CD4-positive, alpha-beta T cell treated with Interleukin-4 for 1 hour (primary cell): Measurements from ENCODE around the gene FGGY.
"Not testable (repeated sequence)": the region's sequence is repeated elsewhere in the genome, so short reads cannot be mapped to it uniquely, and the experiment has no call there.

ENCODE experiments used
- DNase-seq, 2 donors: peaks; one replicate each; pipeline ENCODE4 v3.0.0-alpha.2; 2020 to 2022

Gene FGGY

DNA sequence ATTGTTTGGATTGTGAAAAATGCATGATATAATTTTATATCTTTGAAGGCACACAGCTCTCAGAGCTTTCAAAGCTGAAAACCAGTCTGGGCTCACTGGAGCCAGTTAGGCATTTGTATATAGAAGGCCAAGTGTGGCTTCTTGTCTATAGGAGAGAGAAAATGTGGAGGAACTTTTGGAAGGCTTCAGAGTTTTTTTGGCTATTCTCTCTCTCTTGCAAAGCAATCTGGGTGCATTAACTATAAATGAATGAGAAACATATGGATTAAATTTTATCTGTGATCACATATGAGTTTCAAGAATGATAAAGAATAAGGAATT, 301.2 kb downstream of the FGGY start:
- DNase-seq = no peak

DNA sequence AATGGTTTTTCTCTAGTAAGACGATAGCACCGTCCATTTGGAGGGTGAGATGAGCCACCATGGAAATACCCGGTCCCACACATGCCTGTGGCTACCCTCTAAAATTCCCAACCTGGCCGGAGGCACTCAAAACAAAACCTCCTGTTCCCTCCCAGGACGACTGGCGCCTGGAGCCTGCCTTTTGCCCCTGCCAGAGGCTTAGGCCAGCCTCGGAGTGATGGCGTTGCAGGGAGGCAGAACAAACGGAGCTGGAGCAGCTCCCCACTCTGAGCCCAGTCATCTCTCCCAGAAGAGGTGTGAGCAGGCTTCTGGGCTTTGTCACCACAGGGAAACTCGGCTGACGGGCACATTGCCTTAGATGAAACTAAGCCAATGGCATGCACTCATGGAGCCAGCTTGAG, 304.1 kb downstream of the FGGY start:
- DNase-seq = no peak

DNA sequence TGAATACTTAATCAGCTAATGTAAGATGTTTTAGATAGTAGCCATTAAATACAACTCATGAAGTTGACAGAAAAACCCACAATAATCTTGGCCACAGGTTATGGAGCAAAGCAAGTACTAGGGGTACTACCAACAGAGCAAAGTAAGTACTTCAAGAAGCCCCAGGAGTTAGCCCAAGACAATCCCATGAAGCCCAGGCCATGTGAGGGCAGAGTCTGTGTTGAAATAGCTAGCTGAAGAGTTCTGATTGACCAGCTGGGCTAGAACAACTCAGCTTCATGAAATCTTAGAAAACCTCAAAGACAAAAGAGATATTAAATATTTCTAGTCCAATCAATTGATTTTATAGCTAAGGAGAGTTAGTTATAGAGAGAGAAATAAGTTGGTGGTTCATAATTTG, 304.9 kb downstream of the FGGY start:
- no peak for DNase-seq

DNA sequence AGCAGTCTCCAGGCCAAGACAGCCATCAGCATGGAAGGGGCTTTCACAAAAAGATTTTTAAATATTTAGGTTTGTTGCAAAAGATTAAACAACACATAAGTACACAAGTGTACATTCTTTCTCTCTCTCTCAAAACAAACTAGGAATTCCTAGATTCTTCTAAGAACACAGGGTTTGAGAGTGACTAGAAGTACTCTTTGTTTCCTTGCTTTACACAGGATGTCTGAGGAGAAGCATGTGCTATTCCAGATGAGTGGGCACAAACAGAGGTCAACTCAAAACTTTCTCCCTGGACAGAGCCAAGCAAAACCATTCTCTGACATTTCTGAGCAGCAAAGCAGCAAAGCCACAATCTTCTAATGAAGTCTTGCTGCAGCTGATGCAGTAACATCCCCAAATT, 307.3 kb downstream of the FGGY start:
- DNase-seq = no peak

DNA sequence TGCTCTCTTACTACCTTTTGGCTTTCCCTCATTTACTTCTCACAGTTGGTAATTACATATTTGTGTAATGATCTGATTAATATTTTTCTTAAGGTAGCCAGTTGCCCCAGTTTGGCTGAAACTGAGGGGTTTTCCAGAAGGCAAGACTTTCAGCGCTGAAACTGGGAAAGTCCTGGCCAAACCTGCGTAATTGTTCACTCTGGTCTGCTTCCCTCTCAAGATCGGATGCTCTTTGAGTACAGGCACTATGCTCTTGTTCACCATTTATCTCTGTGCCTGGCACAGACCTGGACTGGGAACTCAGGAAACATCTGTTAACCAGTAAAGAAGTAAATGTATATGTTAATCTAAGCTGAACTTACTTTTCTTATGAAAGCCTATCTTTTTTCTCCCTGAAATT, 308.3 kb downstream of the FGGY start:
- DNase-seq = no peak

DNA sequence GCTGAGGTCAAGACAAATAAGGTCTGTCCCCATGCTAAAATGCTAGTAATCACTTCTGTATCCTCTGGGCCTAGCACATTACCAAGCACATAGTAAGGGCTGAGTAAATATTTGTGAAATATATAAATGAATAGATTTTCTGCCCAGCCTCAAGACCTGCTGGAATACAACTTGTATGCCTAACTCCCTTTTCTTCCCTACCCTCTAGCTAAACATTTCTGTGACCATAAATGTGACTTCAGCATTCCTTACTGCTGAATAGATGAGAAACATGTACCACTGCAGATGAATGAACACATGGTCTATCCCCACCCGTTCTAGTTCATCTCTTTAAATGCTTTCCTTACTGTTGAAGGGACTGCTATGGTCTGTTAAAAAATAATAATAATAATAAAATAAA, 308.9 kb downstream of the FGGY start:
- DNase-seq = no peak

DNA sequence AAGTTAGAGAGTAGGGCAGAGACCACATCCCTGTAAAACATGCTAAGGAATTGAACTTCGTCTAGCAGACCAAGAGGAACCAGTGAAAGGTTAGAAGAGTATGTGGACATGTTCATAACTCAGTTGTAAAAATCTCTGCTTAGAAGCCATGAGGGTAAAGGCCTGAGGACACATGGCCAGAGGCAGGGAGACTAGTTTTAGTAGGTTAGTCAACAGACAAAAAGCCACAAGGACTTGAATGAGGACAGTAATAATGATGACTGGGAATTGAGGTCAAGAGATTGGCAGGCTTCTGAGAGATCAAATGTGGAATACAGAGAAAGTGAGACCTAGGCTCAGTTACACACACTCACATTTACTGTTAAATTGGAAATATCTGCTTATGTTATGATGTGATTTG, 312.4 kb downstream of the FGGY start:
- no peak for DNase-seq

DNA sequence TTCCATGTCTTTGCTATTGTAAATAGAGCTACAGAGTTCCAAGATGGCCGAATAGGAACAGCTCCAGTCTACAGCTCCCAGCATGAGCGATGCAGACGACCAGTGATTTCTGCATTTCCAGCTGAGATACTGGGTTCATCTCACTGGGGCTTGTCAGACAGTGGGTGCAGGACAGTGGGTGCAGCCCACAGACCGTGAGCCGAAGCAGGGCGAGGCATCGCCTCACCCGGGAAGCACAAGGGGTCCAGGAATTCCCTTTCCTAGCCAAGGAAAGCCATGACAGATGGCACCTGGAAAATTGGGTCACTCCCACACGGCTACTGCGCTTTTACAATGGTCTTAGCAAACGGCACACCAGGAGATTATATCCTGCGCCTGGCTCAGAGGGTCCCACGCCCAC, 313.6 kb downstream of the FGGY start:
- not testable (repeated sequence) for DNase-seq

DNA sequence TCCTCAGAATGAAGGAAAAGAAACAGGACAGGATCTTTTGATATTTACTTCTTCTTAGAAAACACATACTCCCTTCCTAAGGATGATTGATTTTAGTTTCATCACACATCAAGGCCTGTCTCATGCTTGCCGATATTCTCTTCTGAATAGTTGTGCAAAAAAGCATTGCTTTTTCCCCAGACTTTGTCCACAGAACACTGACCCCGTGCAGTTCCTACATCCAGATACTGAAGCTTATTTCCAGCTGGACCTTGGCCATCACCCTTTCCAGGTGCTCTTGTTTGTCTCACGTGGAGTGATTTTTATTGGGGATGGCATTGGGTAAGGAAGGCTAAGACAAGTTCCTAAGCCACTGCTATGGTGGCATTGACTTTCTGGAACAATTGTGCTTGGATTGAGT, 320.5 kb downstream of the FGGY start:
- no peak for DNase-seq

DNA sequence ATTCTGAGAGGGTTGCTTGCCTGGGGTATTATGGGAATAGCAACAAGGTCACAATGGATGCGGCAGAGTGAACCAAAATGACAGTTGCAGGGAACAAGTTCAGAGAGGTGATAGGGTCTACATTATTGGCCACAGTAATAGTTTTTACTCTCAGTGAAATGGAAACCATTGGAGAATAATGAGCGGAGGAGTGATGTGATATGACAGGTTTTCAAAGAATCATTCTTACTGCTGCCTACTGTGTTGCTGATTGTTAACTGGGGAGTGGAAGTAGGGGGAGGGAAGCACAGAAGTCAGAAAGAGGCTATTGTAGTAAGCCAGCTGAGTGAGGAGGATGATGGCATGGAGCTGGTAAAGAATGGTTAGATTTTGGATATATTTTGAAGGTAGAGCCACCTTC, 322.7 kb downstream of the FGGY start:
- DNase-seq = no peak

DNA sequence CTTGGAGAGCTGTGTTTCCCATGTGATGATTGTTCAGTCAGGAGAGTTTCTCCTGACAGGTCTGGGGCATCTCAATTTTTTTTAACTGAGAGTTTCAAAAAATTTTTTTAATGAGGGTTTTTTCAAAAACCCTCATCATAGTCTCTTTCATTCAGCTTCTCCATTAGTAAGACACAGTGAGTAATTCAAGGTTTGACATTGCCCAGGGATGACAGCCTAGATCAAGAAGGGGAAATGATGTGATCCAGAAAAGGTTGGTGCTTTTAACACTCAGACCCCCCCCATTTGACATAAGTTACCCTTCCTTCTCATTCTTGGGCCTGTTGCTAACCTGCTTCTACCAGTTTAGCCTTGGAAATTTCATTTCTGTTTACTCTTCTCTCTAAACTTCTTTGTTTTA, 328.5 kb downstream of the FGGY start:
- no peak for DNase-seq

DNA sequence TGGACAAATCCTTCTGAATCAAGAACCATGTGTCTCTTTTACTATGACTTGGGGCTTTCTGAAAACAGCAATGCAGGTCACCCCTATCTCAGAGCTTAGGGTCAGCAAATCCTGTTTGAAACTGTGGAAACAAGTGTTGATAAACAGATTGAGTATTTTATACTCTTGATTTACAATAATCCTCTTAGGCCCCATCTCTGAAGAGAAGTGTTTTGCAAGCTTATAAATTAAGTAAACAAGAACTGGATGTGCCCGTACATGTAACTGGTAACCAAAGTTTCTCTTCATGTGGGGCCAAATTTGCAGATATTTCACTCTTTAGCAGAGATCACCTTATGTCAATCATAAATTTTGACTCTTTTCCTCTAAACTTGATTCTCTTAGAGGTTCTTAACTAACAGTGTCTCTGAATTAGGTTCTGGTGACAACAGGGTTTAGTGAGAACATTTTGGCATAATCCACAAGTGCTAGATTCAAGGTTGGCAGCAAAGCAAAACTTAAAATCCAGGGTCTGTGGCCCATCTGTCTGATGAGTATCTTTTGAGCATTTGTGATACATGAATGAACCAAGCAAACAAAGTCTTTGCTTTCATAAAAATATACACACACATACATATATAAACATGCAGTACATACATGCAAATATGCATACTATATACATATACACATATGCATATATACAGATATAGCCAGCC, 334.8 kb downstream of the FGGY start:
- no peak for DNase-seq

DNA sequence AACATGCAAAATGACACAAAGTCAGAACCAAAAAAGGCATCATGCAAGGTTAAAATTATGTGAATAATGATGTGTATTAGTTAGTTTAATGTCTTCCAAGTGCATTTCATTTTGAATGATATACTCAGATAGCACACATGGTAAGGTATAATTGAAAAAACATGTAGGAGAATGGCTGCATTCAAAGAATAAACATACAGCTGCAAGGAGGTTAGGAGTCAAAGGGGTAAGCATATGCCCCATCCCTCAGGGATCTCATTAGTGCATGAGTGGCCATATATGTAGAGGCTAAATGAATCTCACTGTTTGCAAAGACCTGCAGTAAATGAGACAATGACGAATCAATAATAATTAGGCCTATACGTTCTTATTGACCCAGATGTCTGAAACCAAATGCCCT, 338.2 kb downstream of the FGGY start:
- no peak for DNase-seq

DNA sequence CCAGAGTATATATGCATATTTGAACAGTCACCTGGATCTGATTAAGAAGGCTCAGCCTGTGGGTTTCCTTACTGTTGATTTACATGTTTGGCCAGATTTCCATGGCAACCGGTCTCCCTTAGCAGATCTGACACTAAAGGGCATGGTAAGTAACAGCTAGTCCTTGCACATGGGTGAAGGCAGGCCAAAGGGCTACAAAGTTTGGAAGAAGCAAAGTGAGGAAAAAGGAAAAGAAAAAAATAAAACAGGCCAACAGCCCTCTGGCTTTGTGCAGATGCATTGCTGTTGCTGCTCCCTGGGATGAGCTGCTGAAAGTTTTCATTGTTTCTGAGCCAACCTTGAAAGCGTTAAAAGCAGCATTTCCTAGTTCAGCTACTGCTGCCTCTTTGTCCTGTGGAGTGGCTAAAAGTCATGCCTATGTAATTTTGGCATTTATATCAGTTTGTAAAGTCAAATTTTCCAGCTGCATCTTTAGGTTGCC, 341.4 kb downstream of the FGGY start:
- no peak for DNase-seq

DNA sequence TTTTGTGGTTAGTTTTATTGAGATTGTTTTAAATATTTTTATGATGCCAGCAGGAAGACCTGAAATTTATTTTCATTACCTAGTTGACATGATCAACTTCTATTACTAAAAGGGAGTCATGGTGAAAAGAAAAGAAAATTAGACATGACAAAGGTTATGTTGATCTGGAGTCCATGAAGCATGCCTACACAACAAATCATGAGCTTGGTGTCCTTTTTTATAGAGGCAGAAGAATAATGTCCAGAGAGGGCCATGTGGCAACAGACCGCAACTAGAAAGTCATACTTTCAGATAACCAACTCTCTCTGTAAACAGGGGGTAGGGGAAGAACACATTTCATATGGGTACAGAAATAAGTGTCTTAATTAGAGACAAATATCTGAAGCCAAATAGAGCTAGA, 342.4 kb downstream of the FGGY start:
- no peak for DNase-seq

DNA sequence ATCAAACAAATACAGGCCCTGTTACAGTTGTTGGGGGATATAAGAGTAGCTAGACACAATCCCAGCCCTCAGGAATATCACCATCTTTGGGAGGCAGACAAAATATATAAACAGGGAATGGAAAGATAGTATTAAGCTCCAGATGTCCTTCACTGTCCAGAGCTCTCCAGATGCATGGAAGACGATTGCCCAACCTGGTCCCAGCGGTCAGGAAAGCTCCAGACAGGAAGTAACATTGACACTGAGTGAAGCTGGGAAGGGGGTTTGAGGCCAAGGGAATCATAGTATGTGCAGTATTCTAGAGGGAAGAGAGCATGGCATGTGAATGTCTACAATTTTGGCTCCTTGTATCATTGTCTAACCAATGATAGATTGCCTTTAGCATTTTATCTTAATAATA, 344.0 kb downstream of the FGGY start:
- DNase-seq = no peak

DNA sequence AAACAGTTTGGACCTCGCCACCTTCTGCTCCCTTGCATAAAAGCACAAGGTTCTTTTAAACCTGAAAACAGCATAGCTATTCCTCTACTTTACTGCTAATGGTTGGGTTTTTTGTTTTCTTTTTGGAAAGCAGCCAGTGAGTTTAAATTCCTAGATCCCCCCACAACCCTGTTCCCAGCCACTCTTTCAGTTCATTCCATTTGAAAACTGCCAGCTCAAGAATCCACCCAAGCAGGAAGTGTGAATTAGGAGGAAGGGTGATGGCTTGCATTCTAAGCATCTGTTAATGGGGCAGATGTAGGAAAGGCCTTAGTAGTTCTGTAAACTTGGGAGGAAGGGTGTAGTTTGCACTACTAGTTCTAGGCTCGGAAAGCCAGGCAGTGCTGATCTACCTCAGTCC, 344.9 kb downstream of the FGGY start:
- no peak for DNase-seq

DNA sequence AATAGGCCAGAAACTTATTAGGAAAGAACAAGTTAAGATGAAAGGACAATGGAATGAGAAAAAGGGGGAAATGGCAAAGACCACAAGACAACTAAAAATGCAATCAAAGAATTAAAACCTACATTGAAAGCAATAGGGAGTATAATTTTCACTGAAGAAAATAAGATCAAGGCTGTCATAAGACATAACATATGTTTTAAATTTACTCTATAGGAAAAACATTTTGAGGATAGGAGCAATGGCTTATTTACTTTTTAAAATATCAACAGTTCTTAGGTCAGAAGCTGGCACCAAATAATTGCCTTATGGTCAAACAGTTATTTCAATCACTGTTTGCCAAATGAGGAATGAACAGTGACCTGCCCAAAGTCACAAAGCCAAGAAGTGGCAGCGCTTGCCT, 346.6 kb downstream of the FGGY start:
- no peak for DNase-seq

DNA sequence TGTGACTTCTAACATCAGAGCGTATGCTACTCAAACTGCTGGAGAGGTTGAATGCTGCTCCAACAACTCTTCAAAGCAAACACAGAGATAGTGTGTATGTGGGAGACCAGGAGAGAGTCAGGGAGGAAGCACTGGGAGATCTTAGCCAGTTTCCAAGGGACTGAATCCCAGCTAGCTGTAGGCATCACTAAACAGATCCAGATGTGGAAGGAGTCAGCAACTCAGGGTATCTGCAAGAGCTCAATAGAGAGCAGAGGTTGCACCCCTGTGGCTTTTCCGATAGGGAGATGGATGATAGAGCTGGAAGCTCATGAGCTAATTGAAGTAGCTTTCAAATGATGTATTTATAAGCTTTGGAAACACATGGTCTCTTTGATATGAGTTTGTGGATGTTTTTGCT, 349.0 kb downstream of the FGGY start:
- DNase-seq = no peak

DNA sequence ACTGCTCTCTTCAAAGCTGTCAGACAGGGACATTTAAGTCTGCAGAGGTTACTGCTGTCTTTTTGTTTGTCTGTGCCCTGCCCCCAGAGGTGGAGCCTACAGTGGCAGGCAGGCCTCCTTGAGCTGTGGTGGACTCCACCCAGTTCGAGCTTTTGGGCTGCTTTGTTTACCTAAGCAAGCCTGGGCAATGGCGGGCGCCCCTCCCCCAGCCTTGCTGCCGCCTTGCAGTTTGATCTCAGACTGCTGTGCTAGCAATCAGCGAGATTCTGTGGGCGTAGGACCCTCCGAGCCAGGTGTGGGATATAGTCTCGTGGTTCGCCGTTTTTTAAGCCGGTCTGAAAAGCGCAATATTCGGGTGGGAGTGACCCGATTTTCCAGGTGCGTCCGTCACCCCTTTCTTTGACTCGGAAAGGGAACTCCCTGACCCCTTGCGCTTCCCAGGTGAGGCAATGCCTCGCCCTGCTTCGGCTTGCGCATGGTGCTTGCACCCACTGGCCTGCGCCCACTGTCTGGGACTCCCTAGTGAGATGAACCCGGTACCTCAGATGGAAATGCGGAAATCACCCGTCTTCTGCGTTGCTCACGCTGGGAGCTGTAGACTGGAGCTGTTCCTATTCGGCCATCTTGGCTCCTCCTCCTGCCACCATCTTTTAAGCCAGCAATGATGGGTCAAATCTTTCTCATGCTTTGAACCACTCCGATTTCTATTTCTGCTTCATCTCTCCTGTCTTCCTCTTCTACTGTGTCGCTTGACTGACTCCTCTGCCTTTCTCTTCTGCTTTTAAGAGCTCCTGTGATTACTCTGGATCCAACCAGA, 356.5 kb downstream of the FGGY start:
- DNase-seq = not testable (repeated sequence)

DNA sequence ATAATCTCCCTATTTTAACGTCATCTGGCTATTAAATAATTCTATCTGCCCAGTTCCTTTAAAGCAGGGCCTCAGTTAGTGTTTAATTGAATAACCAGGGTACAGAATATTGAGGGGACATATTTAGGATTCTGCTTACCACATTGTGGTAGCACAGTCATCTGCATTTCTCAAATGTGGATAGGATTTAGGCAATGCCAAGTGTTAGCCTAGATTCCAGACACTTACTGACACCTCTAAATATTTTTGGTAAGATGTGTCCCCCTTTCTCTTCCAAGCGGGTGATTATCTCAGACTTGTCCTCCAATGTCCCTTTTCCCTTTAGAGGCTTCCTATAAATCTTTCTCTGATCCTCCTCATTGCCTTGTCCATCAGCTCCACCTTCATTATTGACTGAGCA, 357.1 kb downstream of the FGGY start:
- DNase-seq = no peak

DNA sequence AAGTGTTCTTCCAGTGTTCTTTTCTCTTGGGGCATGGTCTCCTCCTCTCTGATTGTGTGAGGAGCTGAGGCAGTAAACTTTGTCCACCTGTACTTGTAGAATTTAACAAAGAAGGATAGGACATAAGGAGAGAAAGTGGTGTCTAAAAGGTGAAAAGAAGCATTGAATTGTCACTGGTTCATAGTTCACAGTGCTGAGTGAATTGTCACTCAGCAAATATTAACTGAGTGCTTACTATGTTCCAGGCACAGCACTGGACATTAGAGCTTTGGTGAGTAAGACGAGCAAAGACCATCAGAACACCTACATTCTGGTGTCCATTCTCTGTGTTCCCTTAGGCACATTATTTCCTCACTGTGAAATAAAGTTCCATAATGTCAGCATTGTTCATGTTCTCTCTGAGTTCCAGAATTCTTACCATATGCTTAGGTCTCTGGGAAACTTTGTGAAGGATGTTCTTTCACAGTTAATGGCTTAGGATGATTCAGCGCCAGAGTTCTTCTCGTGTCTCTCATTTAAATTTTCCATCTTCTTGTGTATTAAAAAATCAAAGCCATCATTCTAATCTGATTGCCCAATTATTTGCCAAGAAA, 361.1 kb downstream of the FGGY start:
- no peak for DNase-seq

DNA sequence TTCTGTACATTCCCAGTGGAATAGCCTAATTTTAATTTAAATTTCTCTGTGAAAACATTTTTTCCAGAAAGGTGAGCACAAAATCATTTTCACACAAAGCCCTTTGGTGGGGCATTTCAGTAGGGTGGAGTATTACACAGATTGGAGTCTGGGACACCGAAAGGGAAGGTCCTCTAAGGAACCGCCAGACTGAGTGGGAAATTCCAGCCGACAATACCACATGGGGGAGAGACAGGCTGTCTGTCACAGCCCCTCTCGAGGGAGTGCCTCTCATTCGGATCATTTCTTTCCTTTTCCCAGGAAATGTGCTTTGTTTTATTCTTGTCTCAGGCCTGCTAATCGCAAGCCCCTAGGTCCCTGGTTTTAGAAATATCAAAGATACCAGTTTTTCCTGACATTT, 367.3 kb downstream of the FGGY start:
- DNase-seq = no peak

DNA sequence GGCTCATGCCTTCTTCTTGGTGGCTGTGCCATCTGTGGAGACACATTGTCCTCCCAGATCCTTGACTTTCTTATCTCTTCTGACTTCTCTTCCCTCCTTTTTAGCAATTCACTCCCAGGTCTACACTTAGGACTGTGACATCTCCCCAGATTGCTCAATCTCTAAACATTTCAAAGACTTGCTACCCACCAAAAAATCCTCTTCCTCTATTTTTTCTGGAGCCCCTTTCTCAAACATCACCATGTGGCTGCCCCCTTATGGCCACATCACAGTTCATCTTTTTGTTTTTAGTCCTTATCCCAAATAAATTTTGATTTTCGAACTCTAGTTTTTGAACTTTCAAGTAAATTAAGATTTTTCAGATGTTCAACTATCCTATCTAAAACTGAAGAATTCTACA, 369.2 kb downstream of the FGGY start:
- no peak for DNase-seq
